RWPE1 (cell line): ENCODE data around the gene A1BG.

ENCODE experiments used
- CTCF ChIA-PET: fragments of 350-600 bp; sonication (Branson Sonifier 250); formaldehyde crosslinking; extraction: SDS; loops from one replicate; lab custom pipeline; 2021; lab: Yijun Ruan, JAX
- POLR2A ChIA-PET: fragments of 400-600 bp; formaldehyde crosslinking; extraction: SDS; loops from one replicate; lab custom pipeline; 2020; ENCODE audit warnings: antibody characterized with exemption; ENCODE audit not compliant: low non-redundant PET; lab: Yijun Ruan, JAX
- DNase-seq: peaks from one replicate; pipeline ENCODE4 v3.0.0; 2012; ENCODE audit warnings: low spot score
- H3K27ac ChIP-seq: fragments of 450-650 bp; 2 replicates; pipeline ENCODE4 v1.5.1; 2017
- CTCF ChIP-seq: fragments of 450-650 bp; conservative IDR thresholded peaks from 2 replicates; pipeline ENCODE4 v1.5.1; 2017; ENCODE audit warnings: low read depth, mild to moderate bottlenecking

A1BG gene

DNA sequence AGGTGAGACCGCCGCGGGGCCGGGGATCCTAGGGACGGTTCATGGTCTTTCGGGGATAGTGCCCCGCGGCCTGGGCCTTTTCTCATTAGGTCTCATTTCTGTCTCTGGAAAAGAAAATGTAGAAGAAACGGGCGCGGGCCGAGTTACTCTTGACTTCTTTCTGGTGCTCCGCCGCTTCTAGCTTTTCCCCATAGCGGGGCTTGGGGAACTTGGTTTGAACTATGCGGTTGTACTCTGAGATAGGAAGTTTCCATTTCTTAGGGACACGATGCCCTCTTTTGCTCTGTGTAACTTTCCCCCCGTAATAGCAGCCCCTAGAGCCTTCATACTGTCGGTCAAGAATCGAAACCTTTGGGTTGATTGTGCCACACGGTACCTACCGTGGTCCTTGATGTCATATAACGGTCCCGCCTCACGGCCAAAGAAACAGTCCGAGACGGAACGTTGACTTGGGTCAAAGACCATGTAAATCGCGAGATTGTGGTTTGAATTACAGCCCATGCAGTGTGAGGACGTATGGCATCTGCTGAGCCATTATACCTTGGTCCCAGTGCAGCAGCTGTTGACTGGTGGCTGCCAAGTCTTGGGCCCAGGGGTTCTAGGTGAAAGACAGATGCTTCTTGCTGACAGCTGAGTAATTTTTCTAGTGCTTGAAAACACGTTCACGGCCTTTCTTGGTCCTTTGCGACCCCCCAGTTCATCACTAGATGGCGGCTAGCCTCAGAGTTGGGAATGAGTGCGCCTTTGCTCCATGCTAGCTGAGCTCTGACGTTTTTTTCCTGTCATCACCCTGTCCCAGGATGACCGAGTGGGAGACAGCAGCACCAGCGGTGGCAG, 34.3 kb upstream of the A1BG start:
- CTCF ChIA-PET = interaction anchor here (0.7 kb wide), 1 partner anchor 20 kb away, joined by 4 read pairs; no protein-coding TSS in a partner anchor
- POLR2A ChIA-PET = interaction anchor here (0.6 kb wide), 1 partner anchor 15 kb away, joined by 8 read pairs; no protein-coding TSS in a partner anchor
- peak overlapping the region; percentile 98 for H3K27ac ChIP-seq
- DNase-seq = no peak
- TF ChIP-seq CTCF = no peak

DNA sequence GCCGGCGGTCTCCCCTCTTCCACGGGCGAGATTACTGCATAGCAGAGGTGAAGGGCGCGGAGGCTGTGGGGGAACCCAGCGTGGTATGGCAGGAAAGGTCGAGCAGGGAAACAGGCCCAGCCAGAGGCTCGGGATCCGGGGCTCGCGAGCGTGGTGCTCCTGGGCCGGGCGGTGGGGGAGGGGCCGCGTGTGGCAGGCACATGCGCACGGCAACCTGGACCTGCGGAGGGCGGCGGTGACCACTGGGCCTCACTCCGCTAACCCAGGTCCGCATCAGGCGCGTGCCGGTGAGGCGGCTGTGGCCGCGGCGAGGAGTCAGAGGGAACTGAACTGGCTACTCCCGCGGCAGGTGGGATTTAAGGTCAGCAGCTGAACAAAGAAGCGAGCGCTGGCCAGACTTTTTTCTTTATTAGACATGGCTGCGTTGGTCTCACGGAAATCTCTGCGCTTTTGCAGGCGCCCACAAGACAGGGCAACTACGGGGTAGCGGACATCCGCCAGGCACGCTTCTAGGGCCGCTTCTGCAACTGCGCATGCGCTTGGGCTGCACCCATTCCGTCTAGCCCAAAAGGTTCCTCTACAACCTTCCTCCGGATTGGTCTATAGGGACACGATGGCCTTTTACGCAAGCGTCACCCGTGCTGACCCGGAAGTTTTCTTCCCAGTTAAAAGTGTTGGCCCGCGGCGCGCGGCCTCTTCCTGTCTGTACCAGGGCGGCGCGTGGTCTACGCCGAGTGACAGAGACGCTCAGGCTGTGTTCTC, 33.5 kb upstream of the A1BG start, which contains the start of gene RPS5:
RPS5 (plus strand) TSS at position 694 of the 762 bp plus-strand sequence. CDS start 869 bp downstream, outside the sequence.
- peak; percentile 98 for DNase-seq

DNA sequence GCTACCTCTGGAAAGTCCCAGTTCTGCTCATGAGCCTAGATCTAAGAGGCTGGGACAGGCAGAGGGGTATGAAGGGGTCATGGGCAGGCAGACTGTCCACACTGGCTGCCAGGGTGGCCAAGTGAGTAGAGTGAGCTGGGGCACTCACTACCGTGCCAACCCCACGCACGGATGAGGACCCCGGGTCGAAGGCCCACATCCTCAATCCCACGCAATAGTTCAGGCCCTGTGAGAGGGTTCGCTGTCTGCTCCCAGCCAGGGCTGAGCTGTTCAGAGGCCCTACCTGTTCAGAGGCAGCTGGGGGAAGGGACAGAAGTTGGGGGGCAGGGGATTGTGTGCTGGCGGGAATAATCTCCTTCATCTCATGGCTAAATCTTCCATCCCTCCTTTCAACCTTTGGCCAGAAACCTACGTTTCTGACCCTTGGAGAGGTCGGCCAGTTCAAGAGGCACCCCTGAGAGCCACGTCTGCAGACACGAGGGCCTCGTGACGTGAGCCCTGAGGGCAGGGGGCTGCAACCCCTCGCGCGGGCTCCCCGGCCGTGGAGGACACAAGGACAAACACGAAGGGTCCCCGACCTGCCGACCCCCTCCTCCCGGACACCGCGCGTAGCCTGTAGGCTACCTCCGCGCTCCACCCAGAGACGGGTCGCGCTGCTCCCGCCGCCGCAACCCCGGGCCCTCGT, 32.7 kb upstream of the A1BG start:
- no peak for TF ChIP-seq CTCF
- H3K27ac ChIP-seq = peak overlapping the region; percentile 98
- ChIA-PET CTCF (no interaction called here), POLR2A (interaction anchor here (1.2 kb wide), 1 partner anchor 23 kb away, joined by 3 read pairs; the partner anchor contains the start of gene ZNF584)
- no peak for DNase-seq

More for the DNA sequence above, 33.5 kb upstream of the A1BG start, which contains the start of gene RPS5:
- no peak for TF ChIP-seq CTCF
- POLR2A ChIA-PET = interaction anchor here (1.2 kb wide), 1 partner anchor 22 kb away, joined by 3 read pairs; the partner anchor contains the start of gene ZNF584
- CTCF ChIA-PET = no interaction called here
- H3K27ac ChIP-seq = peak within 1 kb of the TSS; percentile 98

DNA sequence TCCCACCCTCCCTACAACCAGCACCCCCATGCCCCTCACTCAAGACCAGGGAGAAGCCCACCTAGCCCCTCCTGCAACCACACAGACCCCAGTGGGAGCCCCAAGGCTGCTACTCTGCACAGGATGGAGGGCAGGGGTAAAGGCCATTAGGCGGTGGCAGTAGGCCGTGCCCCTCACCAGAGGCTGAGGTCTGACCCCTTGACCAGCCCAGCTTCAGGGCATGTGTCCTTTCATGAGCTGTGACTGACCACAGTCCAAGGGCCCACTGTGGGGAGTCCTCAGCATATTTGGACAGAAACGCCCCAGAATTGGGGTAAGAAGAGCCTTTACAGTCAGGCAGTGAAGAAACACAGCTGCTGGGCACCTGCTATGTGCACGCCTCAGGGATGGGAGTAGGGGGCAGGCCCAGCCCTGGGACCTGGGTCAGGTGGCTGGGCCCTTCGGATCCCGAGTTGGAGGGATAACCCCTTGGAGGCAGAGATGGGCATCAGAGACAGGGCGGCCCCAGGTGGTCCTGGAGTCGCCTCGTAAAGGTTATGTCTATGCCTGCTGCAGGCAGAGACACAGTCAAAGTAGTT, 32.1 kb upstream of the A1BG start:
- no peak for DNase-seq
- H3K27ac ChIP-seq = peak overlapping the region; percentile 98
- ChIA-PET POLR2A (no interaction called here), CTCF (no interaction called here)
- TF ChIP-seq CTCF = no peak

DNA sequence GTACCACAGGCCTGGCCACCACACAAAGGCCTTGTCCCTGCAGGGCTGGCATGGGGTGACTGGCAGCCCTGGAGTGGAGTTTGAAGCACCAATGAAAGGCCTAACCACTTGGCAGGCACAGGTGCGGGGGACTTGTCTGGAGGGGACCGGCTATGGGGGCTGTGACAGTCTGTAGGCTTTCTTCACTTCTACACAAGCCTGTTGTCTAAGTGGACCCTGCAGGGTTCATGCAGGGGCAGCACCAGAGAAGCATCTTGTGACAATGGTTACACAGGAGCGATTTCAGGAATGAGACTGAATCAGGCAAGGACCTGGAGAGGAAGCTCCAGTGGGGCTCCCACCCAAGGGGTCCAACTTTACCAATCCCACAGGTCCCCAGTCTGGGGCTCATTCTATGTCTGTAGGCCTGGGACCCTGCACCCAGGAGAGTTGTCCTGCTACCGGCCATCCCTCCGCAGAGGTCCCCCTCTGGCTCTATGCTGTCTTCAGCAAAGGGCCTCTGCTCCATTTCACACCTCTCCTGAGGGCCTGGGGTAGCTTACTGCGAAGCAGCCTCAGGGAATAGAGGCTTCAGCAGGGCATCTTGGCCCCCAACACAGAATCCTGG, 29.8 kb upstream of the A1BG start:
- ChIA-PET POLR2A (no interaction called here), CTCF (no interaction called here)
- DNase-seq = no peak
- peak overlapping the region; percentile 98 for H3K27ac ChIP-seq
- no peak for TF ChIP-seq CTCF
